ENCODE measurements around the gene TCTN2. TPM values are rescaled to one million over a fixed set of nuclear protein-coding genes. Genes with fewer than 3 reads are reported as not detected.

Gene TCTN2
- total and polyA plus RNA-seq, 2 donors from 2014 or later = 12.5 to 31.6 TPM

DNA sequence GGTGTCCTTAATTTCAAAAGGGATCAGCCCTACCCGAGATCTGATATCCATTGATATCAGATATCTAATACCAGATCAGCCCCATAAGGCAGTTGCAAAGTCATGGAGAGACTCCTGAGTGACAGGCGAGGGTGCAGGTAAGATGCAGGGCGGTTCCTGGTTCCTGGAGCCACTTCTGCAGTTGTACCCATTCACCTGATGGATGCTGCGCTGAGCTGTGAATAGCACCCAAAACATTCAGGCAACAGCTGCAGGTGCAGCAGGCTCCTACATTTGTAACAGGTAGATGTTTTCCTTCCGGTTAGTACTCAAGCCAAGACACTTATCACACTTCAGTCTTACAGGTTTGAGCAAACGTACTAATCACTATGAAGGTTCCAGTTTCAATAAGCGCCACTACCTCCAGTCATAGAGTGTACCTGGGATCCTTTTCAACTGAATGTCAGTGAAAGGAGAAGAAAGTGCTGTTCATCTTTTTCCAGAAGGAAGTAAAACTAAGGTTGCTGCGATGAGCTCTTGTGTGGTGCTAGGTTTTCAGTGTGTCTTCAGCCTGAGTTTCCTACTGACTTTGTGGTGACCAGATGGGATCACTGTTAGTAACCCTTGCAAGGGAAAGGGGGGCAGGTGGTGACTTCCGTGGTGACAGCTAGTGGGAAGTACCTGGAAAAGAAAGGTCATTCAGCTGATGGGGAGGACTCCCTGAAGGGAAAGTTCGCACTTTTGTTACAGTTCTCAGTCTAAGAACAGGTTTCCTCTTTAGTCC, 43.1 kb downstream of the TCTN2 start:
- no peak for DNase-seq
- Histone ChIP-seq H3K9me3 (ENCODE audit: control insufficient read depth in 2 of 3, insufficient read depth in 1 of 3, low read length in 3 of 3) (no peaks in the 10 kb centered on the region), H3K9ac (ENCODE audit: low read length in 3 of 3) (no peak overlapping the region), H3K4me1 (ENCODE audit: control insufficient read depth in 2 of 3, insufficient read depth in 2 of 3, low read depth in 1 of 3, low read length in 3 of 3) (peaks cover 4 to 11% (median 5%) of the 10 kb centered on the region in 3 donors), H3K27me3 (ENCODE audit: control insufficient read depth, insufficient read depth, low read length) (no peaks in the 10 kb centered on the region), H3K36me3 (ENCODE audit: control insufficient read depth in 2 of 3, insufficient read depth in 3 of 3, low read length in 3 of 3) (no peaks in the 10 kb centered on the region), H3K4me3 (ENCODE audit: low read length in 3 of 3) (no peak overlapping the region), H3K27ac (ENCODE audit: low read depth in 2 of 2, low read length in 2 of 2) (no peak overlapping the region)
- intact Hi-C loops (cut with DNase I) = no loop called here
- FAIRE-seq = no peak
- TF ChIP-seq, protein P1, sequence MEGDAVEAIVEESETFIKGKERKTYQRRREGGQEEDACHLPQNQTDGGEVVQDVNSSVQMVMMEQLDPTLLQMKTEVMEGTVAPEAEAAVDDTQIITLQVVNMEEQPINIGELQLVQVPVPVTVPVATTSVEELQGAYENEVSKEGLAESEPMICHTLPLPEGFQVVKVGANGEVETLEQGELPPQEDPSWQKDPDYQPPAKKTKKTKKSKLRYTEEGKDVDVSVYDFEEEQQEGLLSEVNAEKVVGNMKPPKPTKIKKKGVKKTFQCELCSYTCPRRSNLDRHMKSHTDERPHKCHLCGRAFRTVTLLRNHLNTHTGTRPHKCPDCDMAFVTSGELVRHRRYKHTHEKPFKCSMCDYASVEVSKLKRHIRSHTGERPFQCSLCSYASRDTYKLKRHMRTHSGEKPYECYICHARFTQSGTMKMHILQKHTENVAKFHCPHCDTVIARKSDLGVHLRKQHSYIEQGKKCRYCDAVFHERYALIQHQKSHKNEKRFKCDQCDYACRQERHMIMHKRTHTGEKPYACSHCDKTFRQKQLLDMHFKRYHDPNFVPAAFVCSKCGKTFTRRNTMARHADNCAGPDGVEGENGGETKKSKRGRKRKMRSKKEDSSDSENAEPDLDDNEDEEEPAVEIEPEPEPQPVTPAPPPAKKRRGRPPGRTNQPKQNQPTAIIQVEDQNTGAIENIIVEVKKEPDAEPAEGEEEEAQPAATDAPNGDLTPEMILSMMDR (IDR thresholded peaks at IDR 0.05; ENCODE audit: borderline replicate concordance, extremely low read depth, insufficient read depth) = no peak

DNA sequence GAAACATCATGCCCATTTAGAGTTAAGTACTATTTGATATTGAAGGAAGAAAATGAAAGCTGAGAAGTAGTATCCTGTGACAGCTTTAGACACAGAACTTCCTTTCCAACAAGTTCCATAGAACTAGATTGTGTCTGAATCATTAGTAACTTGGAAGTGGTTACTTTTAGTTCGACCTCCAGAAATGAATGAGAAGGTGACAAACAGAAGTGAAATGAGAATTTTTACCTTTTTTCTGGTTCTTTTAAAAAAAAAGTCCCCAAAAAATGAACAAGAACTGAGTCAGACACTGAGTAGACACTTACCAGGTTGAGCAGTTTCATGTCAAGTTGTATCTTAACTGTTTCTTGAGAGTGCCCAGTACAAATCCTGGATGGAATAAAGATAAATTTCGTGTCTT, 44.3 kb downstream of the TCTN2 start:
- intact Hi-C loops (cut with DNase I) = no loop called here
- Histone ChIP-seq H3K36me3 (ENCODE audit: control insufficient read depth in 2 of 3, insufficient read depth in 3 of 3, low read length in 3 of 3) (peaks cover 0 to 2% (median 0%) of the 10 kb centered on the region in 3 donors), H3K27ac (ENCODE audit: low read depth in 2 of 2, low read length in 2 of 2) (no peak overlapping the region), H3K9me3 (ENCODE audit: control insufficient read depth in 2 of 3, insufficient read depth in 1 of 3, low read length in 3 of 3) (no peaks in the 10 kb centered on the region), H3K4me3 (ENCODE audit: low read length in 3 of 3) (no peak overlapping the region), H3K27me3 (ENCODE audit: control insufficient read depth, insufficient read depth, low read length) (no peaks in the 10 kb centered on the region), H3K9ac (ENCODE audit: low read length in 3 of 3) (no peak overlapping the region), H3K4me1 (ENCODE audit: control insufficient read depth in 2 of 3, insufficient read depth in 2 of 3, low read depth in 1 of 3, low read length in 3 of 3) (peaks cover 4 to 11% (median 5%) of the 10 kb centered on the region in 3 donors)
- no peak for DNase-seq
- TF ChIP-seq, protein P1 (IDR thresholded peaks at IDR 0.05; ENCODE audit: borderline replicate concordance, extremely low read depth, insufficient read depth) = no peak
- FAIRE-seq = no peak

DNA sequence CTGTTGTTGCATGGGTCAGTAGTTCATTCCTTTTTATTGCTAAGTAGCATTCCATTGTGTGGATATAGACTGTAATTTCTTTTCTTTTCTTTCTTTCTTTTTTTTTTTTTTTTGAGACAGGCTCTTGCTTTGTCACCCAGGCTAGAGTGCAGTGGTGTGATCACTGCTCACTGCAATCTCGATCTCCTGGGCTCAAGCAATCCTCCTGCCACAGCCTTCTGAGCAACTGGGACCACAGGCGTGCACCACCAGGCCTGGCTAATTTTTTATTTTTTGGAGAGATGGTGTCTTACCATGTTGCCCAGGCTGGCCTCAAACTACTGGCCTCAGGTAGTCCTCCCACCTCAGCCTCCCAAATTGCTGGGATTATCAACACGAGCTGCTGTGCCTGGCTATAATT, 46.4 kb downstream of the TCTN2 start:
- intact Hi-C loops (cut with DNase I) = no loop called here
- Histone ChIP-seq H3K4me1 (ENCODE audit: control insufficient read depth in 2 of 3, insufficient read depth in 2 of 3, low read depth in 1 of 3, low read length in 3 of 3) (peaks cover 4 to 8% (median 5%) of the 10 kb centered on the region in 3 donors), H3K9ac (ENCODE audit: low read length in 3 of 3) (no peak overlapping the region), H3K36me3 (ENCODE audit: control insufficient read depth in 2 of 3, insufficient read depth in 3 of 3, low read length in 3 of 3) (peaks cover 0 to 3% (median 2%) of the 10 kb centered on the region in 3 donors), H3K27me3 (ENCODE audit: control insufficient read depth, insufficient read depth, low read length) (no peaks in the 10 kb centered on the region), H3K4me3 (ENCODE audit: low read length in 3 of 3) (no peak overlapping the region), H3K27ac (ENCODE audit: low read depth in 2 of 2, low read length in 2 of 2) (no peak overlapping the region), H3K9me3 (ENCODE audit: control insufficient read depth in 2 of 3, insufficient read depth in 1 of 3, low read length in 3 of 3) (no peaks in the 10 kb centered on the region)
- FAIRE-seq = no peak
- TF ChIP-seq, protein P1 (IDR thresholded peaks at IDR 0.05; ENCODE audit: borderline replicate concordance, extremely low read depth, insufficient read depth) = no peak
- DNase-seq = no peak

Data from kidney (tissue), 14 donors.